Skeletal muscle cell (primary cell): ENCODE data around the gene NCK2.

Source experiments
- DNase-seq: peaks from one replicate; pipeline ENCODE4 v3.0.0-alpha.2; 2010; ENCODE audit warnings: low read depth
- H3K4me3 ChIP-seq: 2 replicates; pipeline ENCODE4 v1.5.1; 2011; ENCODE audit warnings: low read depth, mild to moderate bottlenecking, control low read depth, low read length, moderate library complexity

NCK2 gene

GRCh38 chr2:105925390-105925789 is 180.7 kb downstream of the NCK2 start:
- no peak overlapping the region for H3K4me3 ChIP-seq
- no peak for DNase-seq

GRCh38 chr2:105926960-105927678 is 182.4 kb downstream of the NCK2 start:
- H3K4me3 ChIP-seq, result no peak overlapping the region
- no peak for DNase-seq

DNA sequence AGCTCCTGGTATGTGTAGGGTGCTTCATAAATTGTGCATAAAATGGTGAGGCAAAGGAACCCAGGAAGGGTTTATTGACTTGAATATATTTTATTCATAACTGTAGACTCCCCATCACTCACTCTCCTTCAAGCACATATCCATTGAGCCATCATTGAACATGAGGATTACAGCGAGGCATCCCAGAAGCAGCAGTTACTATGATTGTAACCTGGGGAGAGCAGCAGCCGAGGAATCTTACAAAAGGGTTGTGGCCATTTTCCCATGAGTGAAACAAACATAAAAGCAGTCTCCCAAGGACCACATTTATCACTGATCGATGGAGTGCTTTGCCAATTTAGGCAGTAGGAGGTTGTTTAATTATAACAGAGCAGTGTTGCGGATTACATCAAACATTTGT is 183.4 kb downstream of the NCK2 start:
- no peak for DNase-seq
- no peak overlapping the region for H3K4me3 ChIP-seq

GRCh38 chr2:105928563-105928962 is 183.9 kb downstream of the NCK2 start:
- H3K4me3 ChIP-seq, result no peak overlapping the region
- no peak for DNase-seq

GRCh38 chr2:105929516-105929915 is 184.8 kb downstream of the NCK2 start:
- H3K4me3 ChIP-seq, result no peak overlapping the region
- no peak for DNase-seq

- no peak for DNase-seq
- H3K4me3 ChIP-seq, result no peak overlapping the region
Measured at GRCh38 chr2:105932582-105932981, 187.9 kb downstream of the NCK2 start.

DNA sequence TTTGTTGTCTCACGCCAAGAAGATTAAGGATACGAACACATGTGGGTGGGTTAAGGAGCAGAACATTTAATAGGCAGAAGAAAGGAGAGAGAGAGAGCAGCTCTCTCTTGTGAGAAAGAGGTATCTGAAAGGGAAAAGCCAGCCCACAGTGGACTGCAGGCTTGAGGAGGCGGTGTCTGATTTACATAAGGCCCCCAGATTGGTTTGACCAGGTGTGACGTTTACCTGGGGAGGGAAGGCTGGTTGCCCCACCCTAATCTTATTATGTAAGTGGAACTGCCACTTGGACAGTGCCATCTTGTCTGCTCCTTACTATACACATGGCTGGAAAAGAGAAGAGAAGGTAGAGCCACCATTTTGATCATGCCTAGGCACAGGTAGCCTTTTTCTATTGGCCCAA is 189.2 kb downstream of the NCK2 start:
- no peak for DNase-seq

GRCh38 chr2:105934467-105934866 is 189.8 kb downstream of the NCK2 start:
- no peak for DNase-seq
- H3K4me3 ChIP-seq, result no peak overlapping the region

More for the DNA sequence above, 189.2 kb downstream of the NCK2 start:
- no peak overlapping the region for H3K4me3 ChIP-seq

GRCh38 chr2:105935063-105935462 is 190.4 kb downstream of the NCK2 start:
- DNase-seq, result no peak
- no peak overlapping the region for H3K4me3 ChIP-seq

- no peak overlapping the region for H3K4me3 ChIP-seq
- no peak for DNase-seq
Measured at GRCh38 chr2:105936954-105937353, 192.2 kb downstream of the NCK2 start.

DNA sequence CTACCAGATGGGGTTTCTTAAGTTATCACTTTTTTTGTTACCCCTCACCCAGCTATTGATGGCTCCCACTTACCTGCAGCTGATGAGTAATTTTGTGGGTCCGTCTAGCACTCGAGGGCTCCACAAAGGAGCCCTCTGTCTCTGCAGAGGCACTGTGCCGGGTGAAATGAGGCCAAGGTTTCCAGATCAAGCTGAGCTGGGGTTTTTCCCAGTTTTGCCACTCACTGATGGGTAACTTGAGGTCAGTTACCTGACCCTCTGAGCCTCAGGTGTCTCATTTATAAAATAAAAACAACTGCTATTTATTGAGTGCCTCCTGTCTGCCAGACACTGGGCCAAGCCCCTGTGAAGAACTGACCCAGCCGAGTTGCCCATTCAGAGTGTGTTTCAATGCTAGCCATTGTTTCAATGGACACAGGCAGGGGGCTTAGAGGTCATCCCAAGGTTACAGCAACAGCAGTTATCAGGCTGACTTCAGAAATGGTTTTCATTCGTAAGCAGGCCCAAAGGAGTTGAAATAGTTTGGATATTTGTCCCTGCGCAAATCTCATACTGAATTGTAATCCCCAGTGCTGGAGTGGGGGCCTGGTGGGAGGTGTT is 192.9 kb downstream of the NCK2 start:
- no peak overlapping the region for H3K4me3 ChIP-seq
- DNase-seq, result no peak
